DMS114 treated with DMSO at 0.1 percent for 48 hours (cell line): ENCODE results near the gene HELZ.

ENCODE experiments used
- DNase-seq: peaks from one replicate; lab custom pipeline; 2025; ENCODE audit not compliant: unreplicated experiment; lab: John Stamatoyannopoulos, UW

HELZ gene

GRCh38 chr17:67038861-67039365 lies 206.1 kb downstream of the HELZ start:
- no peak for DNase-seq

- DNase-seq, result no peak
Observed at GRCh38 chr17:67035131-67036083, 209.6 kb downstream of the HELZ start.

GRCh38 chr17:67033613-67034012 lies 211.4 kb downstream of the HELZ start:
- no peak for DNase-seq

GRCh38 chr17:67032985-67033384 lies 212.0 kb downstream of the HELZ start:
- no peak for DNase-seq

GRCh38 chr17:67032382-67032781 lies 212.6 kb downstream of the HELZ start:
- DNase-seq, result no peak

DNA sequence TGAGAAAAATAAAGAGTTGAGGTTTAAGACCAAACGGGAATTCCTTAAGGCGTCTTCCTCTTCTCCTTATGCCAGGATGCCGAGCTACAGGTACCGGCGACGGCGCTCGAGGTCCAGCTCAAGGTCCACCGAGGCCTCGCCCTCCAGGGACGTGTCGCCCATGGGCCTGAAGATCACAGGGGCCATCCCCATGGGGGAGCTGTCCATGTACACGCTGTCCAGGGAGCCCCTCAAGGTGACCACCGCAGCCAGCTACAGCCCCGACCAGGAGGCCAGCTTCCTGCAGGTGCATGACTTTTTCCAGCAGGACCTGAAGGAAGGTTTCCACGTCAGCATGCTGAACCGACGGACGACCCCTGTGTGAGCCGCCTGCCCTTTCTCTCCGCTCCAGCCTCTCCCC lies 214.4 kb downstream of the HELZ start:
- DNase-seq, result no peak

- no peak for DNase-seq
Observed at GRCh38 chr17:67027031-67027628, 217.9 kb downstream of the HELZ start.

- no peak for DNase-seq
Observed at GRCh38 chr17:67026341-67026740, 218.7 kb downstream of the HELZ start.

- DNase-seq, result no peak
Observed at GRCh38 chr17:67025216-67025792, 219.7 kb downstream of the HELZ start.

DNA sequence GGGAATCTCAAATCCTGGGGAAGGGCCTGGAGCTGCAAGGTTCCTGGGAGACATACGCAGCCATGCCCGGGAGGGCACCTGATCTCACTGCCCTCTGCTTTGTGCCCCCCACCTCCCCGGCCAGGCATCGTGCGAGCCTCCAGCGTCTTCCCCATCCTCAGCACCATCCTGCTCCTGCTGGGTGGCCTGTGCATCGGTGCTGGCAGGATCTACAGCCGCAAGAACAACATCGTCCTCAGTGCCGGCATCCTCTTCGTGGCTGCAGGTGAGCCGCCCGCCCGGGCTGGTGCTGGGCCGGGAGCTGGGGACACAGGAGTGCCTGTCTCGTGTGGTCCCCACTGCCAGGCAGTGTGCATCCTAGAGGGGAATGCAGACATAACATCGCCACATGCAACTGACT lies 220.3 kb downstream of the HELZ start:
- DNase-seq, result no peak

- no peak for DNase-seq
Observed at GRCh38 chr17:67022451-67022810, 222.6 kb downstream of the HELZ start.

DNA sequence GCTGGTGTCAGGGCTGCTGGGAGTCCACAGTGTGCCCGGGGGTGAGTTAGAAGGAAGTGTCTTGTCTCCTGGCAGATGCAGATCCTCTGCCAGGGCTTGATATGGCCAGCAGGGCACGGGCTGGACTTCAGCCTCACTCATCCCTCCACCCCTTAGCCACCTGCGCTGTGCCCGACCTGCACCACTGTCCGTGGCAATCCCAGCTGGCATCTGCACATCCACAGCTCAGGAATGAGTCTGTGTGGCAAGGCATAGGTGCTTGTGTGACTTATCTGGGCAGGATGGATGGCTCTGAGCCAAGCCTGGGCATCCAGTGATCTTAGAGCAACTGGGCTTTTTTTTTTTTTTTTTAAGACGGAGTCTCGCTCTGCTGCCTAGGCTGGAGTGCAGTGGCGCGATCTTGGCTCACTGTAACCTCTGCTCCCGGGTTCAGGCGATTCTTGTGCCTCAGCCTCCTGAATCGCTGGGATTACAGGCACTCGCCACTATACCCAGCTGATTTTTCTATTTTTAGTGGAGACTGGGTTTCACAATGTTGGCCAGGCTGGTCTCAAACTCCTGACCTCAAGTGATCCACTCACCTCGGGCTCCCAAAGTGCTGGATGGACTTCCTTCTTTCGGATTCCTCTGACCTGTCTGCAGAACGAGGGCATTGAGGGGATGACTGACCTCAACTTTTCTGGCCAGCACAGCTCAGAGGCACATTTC lies 223.1 kb downstream of the HELZ start:
- no peak for DNase-seq

- DNase-seq, result no peak
Observed at GRCh38 chr17:67021196-67021595, 223.8 kb downstream of the HELZ start.
